H9 (cell line): ENCODE results near the gene UBXN11. TPM values are rescaled to one million over a fixed set of nuclear protein-coding genes. Genes with fewer than 3 reads are reported as not detected.
A peak's percentile ranks its signal among the peaks of the same experiment; 100 is the strongest.

Source experiments
- DNase-seq: peaks from one replicate; pipeline ENCODE4 v3.0.0-alpha.2; 2017
- H2AFZ ChIP-seq: one replicate; pipeline ENCODE4 v1.6.1; 2013; ENCODE audit warnings: mild to moderate bottlenecking, low read length, control low read depth, moderate library complexity
- H2AK5ac ChIP-seq: 2 replicates; pipeline ENCODE4 v1.6.1; 2013; ENCODE audit warnings: low read length, control low read depth, mixed read lengths; ENCODE audit not compliant: insufficient read length
- H2BK120ac ChIP-seq: one replicate; pipeline ENCODE4 v1.6.1; 2013; ENCODE audit warnings: low read depth, mild to moderate bottlenecking, low read length, control low read depth, inconsistent platforms; ENCODE audit not compliant: poor library complexity, severe bottlenecking
- H2BK12ac ChIP-seq: 2 replicates; pipeline ENCODE4 v1.6.1; 2013; ENCODE audit warnings: low read length, control low read depth, mixed read lengths, low read depth; ENCODE audit not compliant: insufficient read length
- H2BK15ac ChIP-seq: 2 replicates; pipeline ENCODE4 v1.6.1; 2013; ENCODE audit warnings: low read depth, low read length, control low read depth
- H2BK20ac ChIP-seq: one replicate; pipeline ENCODE4 v1.6.1; 2013; ENCODE audit warnings: low read depth, mild to moderate bottlenecking, low read length, control low read depth, inconsistent platforms; ENCODE audit not compliant: poor library complexity, severe bottlenecking
- H2BK5ac ChIP-seq: 2 replicates; pipeline ENCODE4 v1.6.1; 2013; ENCODE audit warnings: low read length, control low read depth, mixed read lengths; ENCODE audit not compliant: insufficient read length
- H3K14ac ChIP-seq: 2 replicates; pipeline ENCODE4 v1.6.1; 2013; ENCODE audit warnings: low read length, control low read depth; ENCODE audit not compliant: insufficient read depth
- H3K18ac ChIP-seq: 2 replicates; pipeline ENCODE4 v1.6.1; 2013; ENCODE audit warnings: low read depth, mild to moderate bottlenecking, mixed read lengths, low read length, control low read depth; ENCODE audit not compliant: insufficient read length
- H3K23ac ChIP-seq: 2 replicates; pipeline ENCODE4 v1.6.1; 2013; ENCODE audit warnings: low read length, control low read depth, mixed read lengths, low read depth; ENCODE audit not compliant: insufficient read length
- H3K23me2 ChIP-seq: 2 replicates; pipeline ENCODE4 v1.6.1; 2013; ENCODE audit warnings: low read depth, mild to moderate bottlenecking, mixed read lengths, low read length, control low read depth; ENCODE audit not compliant: insufficient read length, poor library complexity, severe bottlenecking
- H3K27ac ChIP-seq: 2 replicates; pipeline ENCODE4 v1.5.1; 2013; ENCODE audit warnings: low read length, control low read depth, mixed read lengths, low read depth; ENCODE audit not compliant: insufficient read length
- H3K27me3 ChIP-seq: 2 replicates; pipeline ENCODE4 v1.6.1; 2013; ENCODE audit warnings: low read length, control low read depth, inconsistent platforms; ENCODE audit not compliant: insufficient read depth
- H3K4ac ChIP-seq: 2 replicates; pipeline ENCODE4 v1.6.1; 2013; ENCODE audit warnings: low read depth, mild to moderate bottlenecking, control low read depth, inconsistent platforms, low read length, moderate library complexity
- H3K4me1 ChIP-seq: 2 replicates; pipeline ENCODE4 v1.6.1; 2013; ENCODE audit warnings: low read length, control low read depth, inconsistent platforms; ENCODE audit not compliant: insufficient read depth
- H3K4me2 ChIP-seq: 2 replicates; pipeline ENCODE4 v1.6.1; 2013; ENCODE audit warnings: low read length, control low read depth, mixed read lengths; ENCODE audit not compliant: insufficient read length, insufficient read depth
- H3K56ac ChIP-seq: 2 replicates; pipeline ENCODE4 v1.6.1; 2013; ENCODE audit warnings: low read depth, mild to moderate bottlenecking, mixed read lengths, low read length, control low read depth; ENCODE audit not compliant: insufficient read length
- H3K79me1 ChIP-seq: 2 replicates; pipeline ENCODE4 v1.6.1; 2013; ENCODE audit warnings: low read depth, mild to moderate bottlenecking, moderate library complexity, low read length, control low read depth, inconsistent platforms; ENCODE audit not compliant: insufficient read depth, poor library complexity, severe bottlenecking
- H3K79me2 ChIP-seq: 2 replicates; pipeline ENCODE4 v1.6.1; 2013; ENCODE audit warnings: low read length, control low read depth, inconsistent platforms; ENCODE audit not compliant: insufficient read depth
- H3K9ac ChIP-seq: 2 replicates; pipeline ENCODE4 v1.6.1; 2013; ENCODE audit warnings: low read length, control low read depth, mixed read lengths; ENCODE audit not compliant: insufficient read length; ENCODE audit errors: extremely low read depth
- H3K9me3 ChIP-seq: one replicate; pipeline ENCODE4 v1.6.1; 2013; ENCODE audit warnings: low read depth, low read length, inconsistent platforms; ENCODE audit not compliant: control insufficient read depth
- H3T11ph ChIP-seq: one replicate; pipeline ENCODE4 v1.6.1; 2013; ENCODE audit warnings: mild to moderate bottlenecking, low read length, control low read depth, inconsistent platforms
- H4K20me1 ChIP-seq: one replicate; pipeline ENCODE4 v1.6.1; 2013; ENCODE audit not compliant: control insufficient read depth, insufficient read length, insufficient read depth
- H4K5ac ChIP-seq: 2 replicates; pipeline ENCODE4 v1.6.1; 2013; ENCODE audit warnings: low read depth, mild to moderate bottlenecking, mixed read lengths, low read length, control low read depth; ENCODE audit not compliant: insufficient read length
- H4K8ac ChIP-seq: replicated peaks from 2 replicates; pipeline ENCODE4 v1.6.1; 2013; ENCODE audit warnings: low read length, control low read depth, mixed read lengths, low read depth; ENCODE audit not compliant: insufficient read length
- H4K91ac ChIP-seq: 2 replicates; pipeline ENCODE4 v1.6.1; 2013; ENCODE audit warnings: low read depth, mild to moderate bottlenecking, moderate library complexity, mixed read lengths, low read length, control low read depth; ENCODE audit not compliant: insufficient read length
- H3K27ac Mint-ChIP-seq, 3 experiments: 2 replicates in 2 of 3; 3 replicates in 1 of 3; pipeline ENCODE4 v1.8.0; 2020 to 2021; ENCODE audit warnings: mixed read lengths in 3 of 3, mild to moderate bottlenecking in 1 of 3, moderate library complexity in 1 of 3
- H3K27me3 Mint-ChIP-seq: 2 replicates; pipeline ENCODE4 v1.8.0; 2021; ENCODE audit warnings: low read depth, mild to moderate bottlenecking, moderate library complexity, mixed read lengths
- H3K36me3 Mint-ChIP-seq, 3 experiments: 2 replicates in 2 of 3; 3 replicates in 1 of 3; pipeline ENCODE4 v1.8.0; 2020 to 2021; ENCODE audit warnings: low read depth in 3 of 3, mixed read lengths in 3 of 3; ENCODE audit not compliant: insufficient read depth in 1 of 3
- H3K4me1 Mint-ChIP-seq, 2 experiments: 2 replicates each; pipeline ENCODE4 v1.8.0; 2020; ENCODE audit warnings: mixed read lengths in 2 of 2
- H3K4me3 Mint-ChIP-seq, 2 experiments: 2 replicates in 1 of 2; 3 replicates in 1 of 2; pipeline ENCODE4 v1.8.0; 2020 to 2021; ENCODE audit warnings: mild to moderate bottlenecking in 2 of 2, mixed read lengths in 2 of 2, moderate library complexity in 1 of 2
- H3K9me3 Mint-ChIP-seq, 2 experiments: 2 replicates in 1 of 2; 3 replicates in 1 of 2; pipeline ENCODE4 v1.8.0; 2020; ENCODE audit warnings: mild to moderate bottlenecking in 2 of 2, mixed read lengths in 2 of 2, moderate library complexity in 1 of 2
- WGBS: extraction: QIAGEN DNeasy Blood & Tissue Kit; methylation state at CpG from one replicate; pipeline ENCODE4 v1.1.7; 2013; ENCODE audit warnings: missing lambda C conversion rate, low lambda C conversion rate, mixed read lengths; ENCODE audit not compliant: insufficient read length; ENCODE audit errors: extremely low coverage; 5-methylcytosine and 5-hydroxymethylcytosine counted together
- total RNA-seq: library from RNA; stranded (reverse); gene quantifications from 2 replicates; pipeline ENCODE4 v1.2.1, GENCODE V29; 2021
- TF ChIP-seq, protein P1 (sequence below): fragments of 200-600 bp; sonication (generic); conservative IDR thresholded peaks from 3 replicates; pipeline ENCODE4 v1.8.0; 2021; ENCODE audit warnings: antibody characterized with exemption, mild to moderate bottlenecking

The UBXN11 gene
- total RNA-seq, 1 experiment from 2014 or later = 13.7 TPM

DNA sequence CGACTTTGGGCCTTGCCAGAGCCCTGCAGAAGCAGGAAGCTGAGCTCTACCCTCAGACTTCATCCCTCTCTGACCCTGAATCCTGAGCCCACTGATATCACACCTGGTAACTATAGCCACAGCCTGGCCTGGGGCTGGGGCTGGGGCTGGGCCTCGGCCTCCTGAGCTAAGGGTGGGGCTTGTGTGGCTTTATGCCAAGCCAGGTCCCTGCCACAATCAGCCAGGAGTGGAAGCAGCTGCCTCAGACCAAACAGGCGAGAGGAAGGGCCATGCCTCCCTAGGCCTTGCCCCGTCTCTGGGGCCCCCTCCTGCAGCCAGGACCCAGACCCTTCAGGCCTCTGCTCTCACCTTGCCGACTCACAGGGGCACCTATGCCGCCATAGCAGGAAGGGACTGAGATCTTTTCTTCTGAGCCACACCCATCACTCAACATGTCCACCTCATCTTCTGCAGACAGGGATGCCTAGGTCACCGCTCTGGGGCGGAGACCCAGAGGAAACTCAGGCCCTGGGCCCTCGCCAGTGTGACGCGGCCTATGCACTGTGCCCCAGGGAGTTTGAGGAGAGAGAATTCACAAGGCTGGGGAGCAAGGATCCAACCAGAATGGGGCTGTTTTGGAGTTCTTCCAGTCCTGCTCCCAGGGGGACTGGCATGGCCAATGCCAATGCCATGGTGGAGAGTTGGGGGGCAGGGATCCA lies 5.7 kb downstream of the UBXN11 start:
- Histone ChIP-seq H3K23ac (no peak overlapping the region), H4K20me1 (no peaks in the 10 kb centered on the region), H2AFZ (no peak overlapping the region), H2BK5ac (no peak overlapping the region), H3K9ac (no peak overlapping the region), H3T11ph (no peak overlapping the region), H4K91ac (no peak overlapping the region), H2BK20ac (no peak overlapping the region), H3K79me1 (no peaks in the 10 kb centered on the region), H3K9me3 (no peaks in the 10 kb centered on the region), H3K79me2 (no peaks in the 10 kb centered on the region), H3K56ac (no peak overlapping the region), H2BK120ac (no peak overlapping the region), H2BK12ac (no peak overlapping the region), H2AK5ac (no peak overlapping the region), H4K8ac (no peak overlapping the region), H2BK15ac (no peak overlapping the region), H3K18ac (no peak overlapping the region), H4K5ac (no peak overlapping the region), H3K23me2 (no peaks in the 10 kb centered on the region), H3K4me1 (no peaks in the 10 kb centered on the region), H3K4ac (no peak overlapping the region), H3K27me3 (no peaks in the 10 kb centered on the region), H3K27ac (no peak overlapping the region), H3K14ac (no peak overlapping the region), H3K4me2 (no peak overlapping the region)
- no peaks in the 10 kb centered on the region for H3K9me3 Mint-ChIP-seq
- no CpG with 5 or more reads among the region's 11 CpGs for WGBS
- H3K36me3 Mint-ChIP-seq = no peaks in the 10 kb centered on the region
- no peak overlapping the region for H3K4me3 Mint-ChIP-seq
- TF ChIP-seq, protein P1, sequence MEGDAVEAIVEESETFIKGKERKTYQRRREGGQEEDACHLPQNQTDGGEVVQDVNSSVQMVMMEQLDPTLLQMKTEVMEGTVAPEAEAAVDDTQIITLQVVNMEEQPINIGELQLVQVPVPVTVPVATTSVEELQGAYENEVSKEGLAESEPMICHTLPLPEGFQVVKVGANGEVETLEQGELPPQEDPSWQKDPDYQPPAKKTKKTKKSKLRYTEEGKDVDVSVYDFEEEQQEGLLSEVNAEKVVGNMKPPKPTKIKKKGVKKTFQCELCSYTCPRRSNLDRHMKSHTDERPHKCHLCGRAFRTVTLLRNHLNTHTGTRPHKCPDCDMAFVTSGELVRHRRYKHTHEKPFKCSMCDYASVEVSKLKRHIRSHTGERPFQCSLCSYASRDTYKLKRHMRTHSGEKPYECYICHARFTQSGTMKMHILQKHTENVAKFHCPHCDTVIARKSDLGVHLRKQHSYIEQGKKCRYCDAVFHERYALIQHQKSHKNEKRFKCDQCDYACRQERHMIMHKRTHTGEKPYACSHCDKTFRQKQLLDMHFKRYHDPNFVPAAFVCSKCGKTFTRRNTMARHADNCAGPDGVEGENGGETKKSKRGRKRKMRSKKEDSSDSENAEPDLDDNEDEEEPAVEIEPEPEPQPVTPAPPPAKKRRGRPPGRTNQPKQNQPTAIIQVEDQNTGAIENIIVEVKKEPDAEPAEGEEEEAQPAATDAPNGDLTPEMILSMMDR = no peak
- peaks cover 6% of the 10 kb centered on the region in 2 experiments for H3K4me1 Mint-ChIP-seq
- peak overlapping the region; percentile 73 to 95 (median 90); a peak in 4 of 7 replicates for H3K27ac Mint-ChIP-seq
- no peak for DNase-seq
- H3K27me3 Mint-ChIP-seq = 0 out of 2 replicates have a peak, but pooled peaks cover 2% of the 10 kb centered on the region
